Left lung (tissue), 10 donors: Measurements from ENCODE around the gene ABHD6. TPM values are rescaled to one million over a fixed set of nuclear protein-coding genes. Genes with fewer than 3 reads are reported as not detected.
"Not testable (repeated sequence)": the region's sequence is repeated elsewhere in the genome, so short reads cannot be mapped to it uniquely, and the experiment has no call there.

Experiments
- ATAC-seq: fragments of 200-7000 bp; cut with Tn5 transposase; one replicate; pipeline ENCODE4 v1.9.1; 2020; ENCODE audit warnings: moderate library complexity
- DNase-seq, 4 donors: peaks; one replicate each; pipeline ENCODE4 v3.0.0-alpha.2; 2013 to 2020
- H3K27ac ChIP-seq, 2 donors: fragments of 200-600 bp; sonication (generic) in 1 of 2; one replicate each; pipeline versions ENCODE4 v1.5.0 to v1.8.0; 2020 to 2021
- H3K27me3 ChIP-seq, 2 donors: fragments of 200-600 bp; sonication (generic) in 1 of 2; one replicate each; pipeline versions ENCODE4 v1.5.0 to v1.8.0; 2020 to 2021
- H3K36me3 ChIP-seq, 2 donors: fragments of 200-600 bp; sonication (generic) in 1 of 2; one replicate each; pipeline versions ENCODE4 v1.5.0 to v1.8.0; 2020 to 2021
- H3K4me1 ChIP-seq, 2 donors: fragments of 200-600 bp; one replicate each; pipeline ENCODE4 v1.8.0; 2021
- H3K4me3 ChIP-seq, 2 donors: fragments of 200-600 bp; sonication (generic) in 1 of 2; one replicate each; pipeline versions ENCODE4 v1.5.0 to v1.8.0; 2020 to 2021; ENCODE audit warnings: mild to moderate bottlenecking in 1 of 2
- H3K9me3 ChIP-seq, 2 donors: fragments of 200-600 bp; sonication (generic) in 1 of 2; one replicate each; pipeline versions ENCODE4 v1.5.0 to v1.8.0; 2020 to 2021
- CTCF ChIP-seq, 2 donors: fragments of 200-600 bp; sonication (generic) in 1 of 2; IDR thresholded peaks; one replicate each; pipeline versions ENCODE4 v1.5.0 to v1.8.0; 2021; ENCODE audit warnings: antibody characterized with exemption in 2 of 2
- intact Hi-C, 2 donors: fragments of 100-400 bp; cut with DNase I; formaldehyde crosslinking; loops; one replicate each; pipeline versions ENCODE4 v1.11.2 to v1.14.2; 2022
- polyA plus RNA-seq, 6 donors: library from polyadenylated mRNA; unstranded; fragments of 120-200 nt; gene quantifications; one replicate each; pipeline ENCODE4 v1.2.1, GENCODE V29; 2013; ENCODE audit not compliant: insufficient read length in 6 of 6
- total RNA-seq, 2 donors: library from RNA; stranded (reverse); fragmentation: NEBNext Ultra II Directional; extraction: Animal tissue kit (Norgen Biotek cat#: 25700); gene quantifications; one replicate each; pipeline ENCODE4 v1.2.1, GENCODE V29; 2021
- donor health status: DM: no; HTN: yes; CAD: no.
- donor health status: DM: no; HTN: no; CAD: no.

ABHD6 gene
- total and polyA plus RNA-seq, 8 donors, result 4.8 to 12.7 (median 8.2) TPM

- no peak for ATAC-seq
- no peak for DNase-seq
Observed at GRCh38 chr3:58269356-58269755, 31.8 kb downstream of the ABHD6 start.

GRCh38 chr3:58270485-58270884 is 32.9 kb downstream of the ABHD6 start:
- Histone ChIP-seq H3K4me3 (no peak overlapping the region), H3K9me3 (no peaks in the 10 kb centered on the region), H3K36me3 (peaks cover 0 to 27% of the 10 kb centered on the region in 2 donors), H3K27ac (no peak overlapping the region), H3K27me3 (no peaks in the 10 kb centered on the region), H3K4me1 (peaks cover 0 to 17% of the 10 kb centered on the region in 2 donors)
- intact Hi-C loops, result no loop called here
- no peak for TF ChIP-seq CTCF (IDR thresholded peaks at IDR 0.05)
- DNase-seq, result no peak
- ATAC-seq, result no peak

More at GRCh38 chr3:58269356-58269755, 31.8 kb downstream of the ABHD6 start:
- H3K36me3 ChIP-seq, result peaks cover 0 to 18% of the 10 kb centered on the region in 2 donors
- H3K27me3 ChIP-seq, result no peaks in the 10 kb centered on the region
- no peaks in the 10 kb centered on the region for H3K9me3 ChIP-seq
- H3K4me3 ChIP-seq, result no peak overlapping the region
- TF ChIP-seq CTCF (IDR thresholded peaks at IDR 0.05), result no peak
- peaks cover 0 to 17% of the 10 kb centered on the region in 2 donors for H3K4me1 ChIP-seq
- no peak overlapping the region for H3K27ac ChIP-seq
- intact Hi-C loops, result no loop called here

- DNase-seq, result no peak
- Histone ChIP-seq H3K4me3 (no peak overlapping the region), H3K36me3 (peaks cover 0 to 31% of the 10 kb centered on the region in 2 donors), H3K27ac (peak overlapping the region; percentile 19 to 29), H3K9me3 (no peaks in the 10 kb centered on the region), H3K27me3 (no peaks in the 10 kb centered on the region), H3K4me1 (peaks cover 0 to 17% of the 10 kb centered on the region in 2 donors)
- intact Hi-C loops, result no loop called here
- peak; percentile 82 for ATAC-seq
- TF ChIP-seq CTCF (IDR thresholded peaks at IDR 0.05), result no peak
Observed at GRCh38 chr3:58271901-58272501, 34.4 kb downstream of the ABHD6 start.

- intact Hi-C loops, result no loop called here
Observed at GRCh38 chr3:58272891-58273290, 35.3 kb downstream of the ABHD6 start.

GRCh38 chr3:58273362-58273761 is 35.8 kb downstream of the ABHD6 start:
- ATAC-seq, H3K4me3 ChIP-seq, intact Hi-C loops, DNase-seq, H3K27me3 ChIP-seq, H3K9me3 ChIP-seq, H3K27ac ChIP-seq: not testable (repeated sequence)
- Histone ChIP-seq H3K4me1 (peaks cover 0 to 17% of the 10 kb centered on the region in 2 donors), H3K36me3 (peaks cover 0 to 23% of the 10 kb centered on the region in 2 donors)

More at GRCh38 chr3:58272891-58273290, 35.3 kb downstream of the ABHD6 start:
- H3K27ac ChIP-seq, result no peak overlapping the region
- TF ChIP-seq CTCF (IDR thresholded peaks at IDR 0.05), result no peak
- no peaks in the 10 kb centered on the region for H3K9me3 ChIP-seq
- H3K36me3 ChIP-seq, result peaks cover 0 to 23% of the 10 kb centered on the region in 2 donors
- H3K4me1 ChIP-seq, result peaks cover 0 to 17% of the 10 kb centered on the region in 2 donors
- no peaks in the 10 kb centered on the region for H3K27me3 ChIP-seq
- DNase-seq (no peak), ATAC-seq (no peak)
- H3K4me3 ChIP-seq, result no peak overlapping the region
